ENCODE results near the gene GTF2F1. TPM values are rescaled to one million over a fixed set of nuclear protein-coding genes. Genes with fewer than 3 reads are reported as not detected.

The GTF2F1 gene
- total and polyA plus RNA-seq, 2 donors (not counting 1 experiment from before 2014, with no cell fraction given) = 43.0 to 50.4 TPM

- no peak overlapping the region for H3K27ac ChIP-seq (ENCODE audit: insufficient read depth, low read length)
- peaks cover 33% of the 10 kb centered on the region for H3K36me3 ChIP-seq (ENCODE audit: control insufficient read depth, insufficient read depth, low read length)
- TF ChIP-seq, protein P1, sequence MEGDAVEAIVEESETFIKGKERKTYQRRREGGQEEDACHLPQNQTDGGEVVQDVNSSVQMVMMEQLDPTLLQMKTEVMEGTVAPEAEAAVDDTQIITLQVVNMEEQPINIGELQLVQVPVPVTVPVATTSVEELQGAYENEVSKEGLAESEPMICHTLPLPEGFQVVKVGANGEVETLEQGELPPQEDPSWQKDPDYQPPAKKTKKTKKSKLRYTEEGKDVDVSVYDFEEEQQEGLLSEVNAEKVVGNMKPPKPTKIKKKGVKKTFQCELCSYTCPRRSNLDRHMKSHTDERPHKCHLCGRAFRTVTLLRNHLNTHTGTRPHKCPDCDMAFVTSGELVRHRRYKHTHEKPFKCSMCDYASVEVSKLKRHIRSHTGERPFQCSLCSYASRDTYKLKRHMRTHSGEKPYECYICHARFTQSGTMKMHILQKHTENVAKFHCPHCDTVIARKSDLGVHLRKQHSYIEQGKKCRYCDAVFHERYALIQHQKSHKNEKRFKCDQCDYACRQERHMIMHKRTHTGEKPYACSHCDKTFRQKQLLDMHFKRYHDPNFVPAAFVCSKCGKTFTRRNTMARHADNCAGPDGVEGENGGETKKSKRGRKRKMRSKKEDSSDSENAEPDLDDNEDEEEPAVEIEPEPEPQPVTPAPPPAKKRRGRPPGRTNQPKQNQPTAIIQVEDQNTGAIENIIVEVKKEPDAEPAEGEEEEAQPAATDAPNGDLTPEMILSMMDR (conservative IDR thresholded peaks at IDR 0.05 in 1 of 2, IDR thresholded peaks at IDR 0.05 in 1 of 2; ENCODE audit: low read depth in 1 of 2, low read length in 2 of 2) = no peak
- no peak for TF ChIP-seq EZH2 (IDR thresholded peaks at IDR 0.05; ENCODE audit: low read length, missing control alignments)
- H3K4me2 ChIP-seq (ENCODE audit: extremely low read depth, insufficient read depth, low read length) = no peak overlapping the region
- no peaks in the 10 kb centered on the region for H3K9me3 ChIP-seq (ENCODE audit: control insufficient read depth, insufficient read depth, low read depth, low read length)
- H4K20me1 ChIP-seq (ENCODE audit: control insufficient read depth, extremely low read depth, insufficient read depth, low read length) = no peaks in the 10 kb centered on the region
- no peaks in the 10 kb centered on the region for H3K79me2 ChIP-seq (ENCODE audit: control insufficient read depth, insufficient read depth, low read length)
- H3K4me1 ChIP-seq (ENCODE audit: control insufficient read depth, extremely low read depth, insufficient read depth, low read length) = no peaks in the 10 kb centered on the region
- H2AFZ ChIP-seq (ENCODE audit: low read length) = no peak overlapping the region
- H3K4me3 ChIP-seq (replicated peaks in 1 of 4; ENCODE audit: control extremely low read depth in 1 of 4, insufficient read depth in 1 of 4, low read depth in 3 of 4, low read length in 4 of 4) = no peak overlapping the region
- no peaks in the 10 kb centered on the region for H3K27me3 ChIP-seq (ENCODE audit: control insufficient read depth, insufficient read depth, low read length)
- DNase-seq (ENCODE audit: low read depth in 2 of 2) = no peak
- H3K9ac ChIP-seq (ENCODE audit: insufficient read depth, low read length) = no peak overlapping the region
These were observed 9.8 kb downstream of the GTF2F1 start for GRCh38 chr19:6383188-6383587.

DNA sequence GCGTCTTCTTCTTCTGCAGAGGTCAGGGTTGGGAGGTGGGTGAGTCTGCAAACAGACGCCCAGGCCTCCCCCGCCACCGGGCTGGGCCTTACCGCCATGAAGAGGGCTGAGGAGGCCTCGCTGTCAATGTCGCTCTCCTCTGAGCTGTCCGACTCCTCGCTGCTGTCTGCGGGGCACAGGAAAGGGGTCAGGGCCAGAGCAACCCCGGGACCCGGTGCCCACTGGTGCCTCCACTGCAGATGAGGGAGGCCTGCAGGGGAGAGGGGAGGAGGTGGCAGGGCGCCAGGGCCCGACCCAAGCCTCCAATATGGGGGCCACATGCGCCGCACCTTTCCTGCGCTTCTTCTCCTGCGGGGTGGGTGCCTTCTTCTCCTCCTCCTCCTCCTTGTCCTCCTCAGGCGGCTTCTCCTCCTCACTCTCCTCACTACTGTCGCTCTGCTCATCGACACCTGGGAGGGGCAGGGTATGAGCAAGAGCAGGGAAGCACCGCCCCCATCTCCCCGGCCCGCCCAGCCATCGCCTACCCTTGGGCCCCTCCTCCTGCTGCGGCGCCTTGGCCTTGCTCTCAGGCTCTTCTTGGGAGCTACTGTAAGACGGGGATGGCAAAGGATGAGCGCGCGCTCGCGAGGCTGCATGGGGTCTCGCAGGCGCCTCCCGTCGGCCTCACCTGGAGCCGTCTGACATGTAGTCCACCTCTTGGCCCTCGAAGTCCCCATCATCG lies 11.8 kb downstream of the GTF2F1 start:
- no peak for TF ChIP-seq EZH2 (IDR thresholded peaks at IDR 0.05; ENCODE audit: low read length, missing control alignments)
- TF ChIP-seq, protein P1 (conservative IDR thresholded peaks at IDR 0.05 in 1 of 2, IDR thresholded peaks at IDR 0.05 in 1 of 2; ENCODE audit: low read depth in 1 of 2, low read length in 2 of 2) = no peak
- Histone ChIP-seq H3K4me1 (ENCODE audit: control insufficient read depth, extremely low read depth, insufficient read depth, low read length) (no peaks in the 10 kb centered on the region), H2AFZ (ENCODE audit: low read length) (no peak overlapping the region), H3K9me3 (ENCODE audit: control insufficient read depth, insufficient read depth, low read depth, low read length) (no peaks in the 10 kb centered on the region), H3K9ac (ENCODE audit: insufficient read depth, low read length) (no peak overlapping the region), H3K4me3 (replicated peaks in 1 of 4; ENCODE audit: control extremely low read depth in 1 of 4, insufficient read depth in 1 of 4, low read depth in 3 of 4, low read length in 4 of 4) (no peak overlapping the region), H3K27ac (ENCODE audit: insufficient read depth, low read length) (no peak overlapping the region), H3K4me2 (ENCODE audit: extremely low read depth, insufficient read depth, low read length) (no peak overlapping the region), H3K36me3 (ENCODE audit: control insufficient read depth, insufficient read depth, low read length) (peaks cover 25% of the 10 kb centered on the region), H3K27me3 (ENCODE audit: control insufficient read depth, insufficient read depth, low read length) (no peaks in the 10 kb centered on the region), H3K79me2 (ENCODE audit: control insufficient read depth, insufficient read depth, low read length) (no peaks in the 10 kb centered on the region), H4K20me1 (ENCODE audit: control insufficient read depth, extremely low read depth, insufficient read depth, low read length) (no peaks in the 10 kb centered on the region)
- DNase-seq (ENCODE audit: low read depth in 2 of 2) = no peak

- Histone ChIP-seq H3K27me3 (ENCODE audit: control insufficient read depth, insufficient read depth, low read length) (no peaks in the 10 kb centered on the region), H2AFZ (ENCODE audit: low read length) (no peak overlapping the region), H3K4me3 (replicated peaks in 1 of 4; ENCODE audit: control extremely low read depth in 1 of 4, insufficient read depth in 1 of 4, low read depth in 3 of 4, low read length in 4 of 4) (no peak overlapping the region), H3K4me1 (ENCODE audit: control insufficient read depth, extremely low read depth, insufficient read depth, low read length) (no peaks in the 10 kb centered on the region), H3K9me3 (ENCODE audit: control insufficient read depth, insufficient read depth, low read depth, low read length) (no peaks in the 10 kb centered on the region), H3K36me3 (ENCODE audit: control insufficient read depth, insufficient read depth, low read length) (peaks cover 24% of the 10 kb centered on the region), H3K27ac (ENCODE audit: insufficient read depth, low read length) (no peak overlapping the region), H3K9ac (ENCODE audit: insufficient read depth, low read length) (no peak overlapping the region), H3K4me2 (ENCODE audit: extremely low read depth, insufficient read depth, low read length) (no peak overlapping the region), H4K20me1 (ENCODE audit: control insufficient read depth, extremely low read depth, insufficient read depth, low read length) (no peaks in the 10 kb centered on the region), H3K79me2 (ENCODE audit: control insufficient read depth, insufficient read depth, low read length) (no peaks in the 10 kb centered on the region)
- TF ChIP-seq, protein P1 (conservative IDR thresholded peaks at IDR 0.05 in 1 of 2, IDR thresholded peaks at IDR 0.05 in 1 of 2; ENCODE audit: low read depth in 1 of 2, low read length in 2 of 2) = no peak
- TF ChIP-seq EZH2 (IDR thresholded peaks at IDR 0.05; ENCODE audit: low read length, missing control alignments) = no peak
- no peak for DNase-seq (ENCODE audit: low read depth in 2 of 2)
These were observed 13.2 kb downstream of the GTF2F1 start for GRCh38 chr19:6379744-6380143.

All from fibroblast of lung (primary cell).